MM.1S (cell line): ENCODE measurements around the gene PCNT.

Source experiments
- DNase-seq: peaks from one replicate; pipeline ENCODE4 v3.0.0-alpha.2; 2015
- H2AFZ ChIP-seq: fragments of 300-600 bp; sonication (generic); 2 replicates; pipeline ENCODE4 v1.6.0; 2016; ENCODE audit warnings: antibody characterized with exemption, low read length
- H3F3A ChIP-seq: fragments of 300-600 bp; sonication (generic); 2 replicates; pipeline ENCODE4 v1.6.1; 2016; ENCODE audit warnings: mild to moderate bottlenecking, antibody characterized with exemption, low read length, moderate library complexity, mixed read lengths; ENCODE audit not compliant: insufficient read depth
- H3K27ac ChIP-seq: fragments of 300-600 bp; sonication (generic); 2 replicates; pipeline ENCODE4 v1.5.1; 2016; ENCODE audit warnings: mild to moderate bottlenecking, low read length
- H3K27me3 ChIP-seq: fragments of 300-600 bp; sonication (generic); replicated peaks from 2 replicates; pipeline ENCODE4 v1.6.0; 2016; ENCODE audit warnings: low read length; ENCODE audit not compliant: insufficient read depth
- H3K36me3 ChIP-seq: fragments of 300-600 bp; sonication (generic); replicated peaks from 2 replicates; pipeline ENCODE4 v1.6.1; 2016; ENCODE audit warnings: mild to moderate bottlenecking, low read length, mixed read lengths; ENCODE audit not compliant: insufficient read depth
- H3K4me1 ChIP-seq: fragments of 300-600 bp; sonication (generic); 2 replicates; pipeline ENCODE4 v1.6.1; 2016; ENCODE audit warnings: low read length, mixed read lengths
- H3K4me2 ChIP-seq: fragments of 300-600 bp; sonication (generic); 2 replicates; pipeline ENCODE4 v1.6.0; 2016; ENCODE audit warnings: low read depth, low read length
- H3K4me3 ChIP-seq: fragments of 300-600 bp; sonication (generic); 2 replicates; pipeline ENCODE4 v1.5.1; 2016; ENCODE audit warnings: low read length, mixed read lengths
- H3K79me2 ChIP-seq: fragments of 300-600 bp; sonication (generic); 2 replicates; pipeline ENCODE4 v1.6.1; 2016; ENCODE audit warnings: mixed run types, low read length, mixed read lengths
- H3K9ac ChIP-seq: fragments of 300-600 bp; sonication (generic); 2 replicates; pipeline ENCODE4 v1.6.1; 2016; ENCODE audit warnings: low read length, mixed read lengths
- H3K9me2 ChIP-seq: fragments of 300-600 bp; sonication (generic); replicated peaks from 2 replicates; pipeline ENCODE4 v1.6.1; 2016; ENCODE audit warnings: mild to moderate bottlenecking, low read length, mixed read lengths; ENCODE audit not compliant: insufficient read depth
- H3K9me3 ChIP-seq: fragments of 300-600 bp; sonication (generic); replicated peaks from 2 replicates; pipeline ENCODE4 v1.6.1; 2016; ENCODE audit warnings: mild to moderate bottlenecking, low read length, mixed read lengths; ENCODE audit not compliant: insufficient read depth
- H4K20me1 ChIP-seq: fragments of 300-600 bp; sonication (generic); 2 replicates; pipeline ENCODE4 v1.6.1; 2016; ENCODE audit warnings: mild to moderate bottlenecking, low read length, moderate library complexity, mixed read lengths; ENCODE audit not compliant: insufficient read depth
- EZH2 ChIP-seq: fragments of 300-600 bp; sonication (generic); optimal IDR thresholded peaks from 2 replicates; pipeline ENCODE3; 2017; ENCODE audit warnings: low read depth, mild to moderate bottlenecking, antibody characterized with exemption, low read length, mixed read lengths
- EZH2phosphoT487 ChIP-seq: fragments of 300-600 bp; sonication (generic); IDR thresholded peaks from 2 replicates; pipeline ENCODE4 v1.6.1; 2018; ENCODE audit warnings: antibody characterized with exemption, low read length
- TF ChIP-seq, protein P1 (sequence below): fragments of 300-600 bp; sonication (generic); IDR thresholded peaks from 2 replicates; pipeline ENCODE4 v1.5.1; 2016; ENCODE audit warnings: antibody characterized with exemption, low read length, mixed read lengths

The PCNT gene

DNA sequence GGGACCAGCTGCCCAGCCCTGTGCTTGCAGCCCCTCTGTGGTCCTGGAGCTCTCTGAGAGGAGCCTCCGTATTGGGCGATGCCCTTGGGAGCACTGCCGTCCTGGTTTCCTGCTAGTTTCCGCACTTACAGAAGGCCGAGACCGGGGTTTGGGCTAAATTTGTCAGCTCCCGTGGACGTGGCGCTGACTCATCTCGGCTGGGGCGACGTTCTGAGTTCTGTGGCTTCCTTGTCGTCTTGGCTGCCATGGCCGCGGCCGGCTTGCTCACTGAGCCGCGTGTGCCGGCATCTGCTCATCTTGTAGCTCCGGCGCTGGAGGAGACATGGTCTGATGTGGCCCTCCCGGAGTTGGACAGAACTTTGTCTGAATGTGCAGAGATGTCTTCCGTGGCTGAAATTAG is 64.9 kb downstream of the PCNT start:
- Histone ChIP-seq H3K79me2 (peaks cover 32% of the 10 kb centered on the region), H3K4me3 (no peak overlapping the region), H3K9ac (no peak overlapping the region), H3K9me3 (no peaks in the 10 kb centered on the region), H3K36me3 (peaks cover 5% of the 10 kb centered on the region; the same call in 1 of the 2 replicates), H3F3A (no peaks in the 10 kb centered on the region), H3K4me2 (no peak overlapping the region), H3K27ac (no peak overlapping the region), H4K20me1 (no peaks in the 10 kb centered on the region), H3K9me2 (no peaks in the 10 kb centered on the region), H3K27me3 (no peaks in the 10 kb centered on the region), H3K4me1 (no peaks in the 10 kb centered on the region), H2AFZ (no peak overlapping the region)
- DNase-seq: no peak
- TF ChIP-seq EZH2 (no peak), EZH2phosphoT487 (no peak)
- TF ChIP-seq, protein P1, sequence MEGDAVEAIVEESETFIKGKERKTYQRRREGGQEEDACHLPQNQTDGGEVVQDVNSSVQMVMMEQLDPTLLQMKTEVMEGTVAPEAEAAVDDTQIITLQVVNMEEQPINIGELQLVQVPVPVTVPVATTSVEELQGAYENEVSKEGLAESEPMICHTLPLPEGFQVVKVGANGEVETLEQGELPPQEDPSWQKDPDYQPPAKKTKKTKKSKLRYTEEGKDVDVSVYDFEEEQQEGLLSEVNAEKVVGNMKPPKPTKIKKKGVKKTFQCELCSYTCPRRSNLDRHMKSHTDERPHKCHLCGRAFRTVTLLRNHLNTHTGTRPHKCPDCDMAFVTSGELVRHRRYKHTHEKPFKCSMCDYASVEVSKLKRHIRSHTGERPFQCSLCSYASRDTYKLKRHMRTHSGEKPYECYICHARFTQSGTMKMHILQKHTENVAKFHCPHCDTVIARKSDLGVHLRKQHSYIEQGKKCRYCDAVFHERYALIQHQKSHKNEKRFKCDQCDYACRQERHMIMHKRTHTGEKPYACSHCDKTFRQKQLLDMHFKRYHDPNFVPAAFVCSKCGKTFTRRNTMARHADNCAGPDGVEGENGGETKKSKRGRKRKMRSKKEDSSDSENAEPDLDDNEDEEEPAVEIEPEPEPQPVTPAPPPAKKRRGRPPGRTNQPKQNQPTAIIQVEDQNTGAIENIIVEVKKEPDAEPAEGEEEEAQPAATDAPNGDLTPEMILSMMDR: no peak

DNA sequence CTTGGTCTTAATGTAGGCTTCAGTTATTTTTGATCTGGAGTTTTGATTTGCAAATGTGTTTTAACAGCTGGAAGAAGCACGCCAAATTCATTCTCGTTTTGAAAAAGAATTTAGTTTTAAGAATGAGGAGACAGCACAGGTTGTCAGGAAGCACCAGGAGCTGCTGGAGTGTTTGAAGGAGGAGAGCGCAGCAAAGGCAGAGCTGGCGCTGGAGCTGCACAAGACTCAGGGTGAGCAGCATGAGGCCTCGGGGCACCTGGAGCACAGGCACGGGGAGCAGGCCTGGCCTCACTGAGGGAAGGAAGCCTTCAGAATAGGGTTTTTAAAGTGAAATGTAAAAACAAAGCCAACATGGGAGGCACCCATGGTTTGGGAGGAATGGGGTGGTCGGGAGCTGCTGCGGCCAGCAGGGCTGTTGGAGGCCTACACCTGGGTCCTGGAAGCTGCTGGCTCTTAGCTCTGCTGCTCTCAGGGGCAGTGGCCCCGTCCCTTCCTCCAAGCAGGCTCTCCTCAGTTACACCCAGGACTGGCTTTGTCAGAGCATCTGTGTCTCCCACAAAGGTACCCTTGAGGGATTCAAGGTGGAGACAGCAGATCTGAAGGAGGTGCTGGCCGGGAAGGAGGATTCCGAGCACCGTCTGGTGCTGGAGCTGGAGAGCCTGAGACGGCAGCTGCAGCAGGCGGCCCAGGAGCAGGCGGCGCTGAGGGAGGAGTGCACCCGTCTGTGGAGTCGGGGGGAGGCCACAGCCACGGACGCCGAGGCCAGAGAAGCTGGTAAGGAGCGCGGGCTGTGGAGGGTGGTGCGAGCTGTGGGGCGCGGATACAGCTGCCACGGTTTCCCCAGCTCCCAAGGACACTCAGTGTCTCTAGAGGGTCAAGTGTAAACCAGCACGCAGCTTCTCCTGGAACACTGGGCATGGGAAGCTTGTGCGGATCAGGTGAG is 66.9 kb downstream of the PCNT start:
- no peaks in the 10 kb centered on the region for H3K27me3 ChIP-seq
- H3K4me3 ChIP-seq: no peak overlapping the region
- H2AFZ ChIP-seq: no peak overlapping the region
- TF ChIP-seq EZH2phosphoT487 (no peak), EZH2 (no peak)
- TF ChIP-seq, protein P1: no peak
- H4K20me1 ChIP-seq: no peaks in the 10 kb centered on the region
- H3F3A ChIP-seq: no peaks in the 10 kb centered on the region
- H3K9ac ChIP-seq: no peak overlapping the region
- no peaks in the 10 kb centered on the region for H3K4me1 ChIP-seq
- H3K4me2 ChIP-seq: no peak overlapping the region
- H3K9me2 ChIP-seq: no peaks in the 10 kb centered on the region
- no peak for DNase-seq
- H3K27ac ChIP-seq: no peak overlapping the region
- no peaks in the 10 kb centered on the region for H3K9me3 ChIP-seq
- peaks cover 18% of the 10 kb centered on the region for H3K79me2 ChIP-seq
- no peaks in the 10 kb centered on the region; the same call in 1 of the 2 replicates for H3K36me3 ChIP-seq

DNA sequence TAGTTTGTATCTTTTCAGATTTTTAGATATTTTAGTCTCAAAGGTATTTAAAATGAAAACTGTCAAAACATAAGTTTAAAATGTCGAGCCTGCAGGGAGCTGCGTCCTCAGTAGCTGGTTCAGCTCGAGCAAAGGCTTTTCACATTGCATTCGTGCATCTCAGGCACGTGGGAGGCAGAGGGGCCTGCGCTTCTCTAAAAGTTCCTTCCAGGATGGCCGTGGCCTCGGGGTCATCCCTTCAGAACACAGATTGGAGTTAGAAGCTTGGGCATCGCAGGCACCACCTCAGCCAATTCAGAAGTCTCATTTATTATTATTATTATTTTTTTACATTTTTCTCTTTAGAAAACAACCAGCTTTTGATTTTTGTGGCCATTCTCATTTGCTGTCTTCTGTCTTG is 67.8 kb downstream of the PCNT start:
- no peak for DNase-seq
- H3K27me3 ChIP-seq: no peaks in the 10 kb centered on the region
- no peaks in the 10 kb centered on the region for H3K4me1 ChIP-seq
- H3K79me2 ChIP-seq: peaks cover 9% of the 10 kb centered on the region
- H3K27ac ChIP-seq: no peak overlapping the region
- no peak overlapping the region for H2AFZ ChIP-seq
- H3K4me3 ChIP-seq: no peak overlapping the region
- no peaks in the 10 kb centered on the region for H3K9me2 ChIP-seq
- H3K36me3 ChIP-seq: no peaks in the 10 kb centered on the region
- no peak overlapping the region for H3K4me2 ChIP-seq
- no peaks in the 10 kb centered on the region for H4K20me1 ChIP-seq
- TF ChIP-seq, protein P1: no peak
- no peak for TF ChIP-seq EZH2
- TF ChIP-seq EZH2phosphoT487: no peak
- no peaks in the 10 kb centered on the region for H3F3A ChIP-seq
- no peak overlapping the region for H3K9ac ChIP-seq
- H3K9me3 ChIP-seq: no peaks in the 10 kb centered on the region
